ENCODE results near the gene PLCE1. TPM values are rescaled to one million over a fixed set of nuclear protein-coding genes. Genes with fewer than 3 reads are reported as not detected.

Gene PLCE1
- total RNA-seq, 1 experiment from 2014 or later: 0.23 TPM

DNA sequence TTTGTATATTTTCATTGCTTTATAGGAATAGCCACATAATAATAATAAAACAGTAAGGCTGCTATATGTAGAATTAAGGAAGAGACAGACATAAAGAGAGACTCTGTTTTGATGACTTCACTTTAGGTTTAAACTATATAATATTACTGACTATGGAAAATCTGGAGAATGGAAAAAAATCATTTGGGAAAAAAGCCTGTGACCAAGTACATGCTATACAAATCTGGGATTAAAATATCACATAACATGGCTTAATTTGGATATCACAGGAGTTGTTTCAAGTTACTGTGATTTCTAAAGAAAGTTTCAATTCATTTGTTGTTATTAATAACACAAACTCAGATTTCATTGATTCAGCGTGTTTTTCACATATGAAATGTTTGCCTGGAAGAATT, 7.7 kb downstream of the PLCE1 start:
- CTCF ChIA-PET: interaction anchor here (0.6 to 1.8 kb wide), 3 partner anchors 15 to 319 kb away, joined by 3 to 4 read pairs (median 3); no protein-coding TSS in a partner anchor

DNA sequence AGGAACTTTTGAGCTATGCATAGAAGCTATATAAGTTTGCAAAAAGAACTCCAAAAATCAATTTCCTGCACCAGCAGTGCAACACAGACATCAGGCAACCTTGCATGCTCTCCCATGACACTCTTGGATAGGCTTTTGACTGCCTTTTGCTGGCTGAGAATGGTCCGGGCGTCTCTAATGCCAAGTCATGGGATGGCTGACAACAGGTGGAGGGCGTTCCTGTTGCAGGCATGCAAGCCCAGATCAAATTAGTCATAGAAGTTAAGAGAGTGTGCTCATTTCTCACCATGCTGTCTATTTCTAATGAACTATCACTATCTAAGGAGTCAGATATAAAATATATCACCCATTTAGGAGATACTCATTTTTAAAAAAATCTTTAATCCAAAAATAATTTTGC, 8.4 kb downstream of the PLCE1 start:
- intact Hi-C loops (cut with micrococcal nuclease): no loop called here
- no peak overlapping the region for H3K27ac Mint-ChIP-seq (ENCODE audit: low read depth, unreplicated experiment)

More for the DNA sequence above, 7.7 kb downstream of the PLCE1 start:
- intact Hi-C loops (cut with micrococcal nuclease): no loop called here
- Mint-ChIP-seq H3K36me3 (ENCODE audit: insufficient read depth, unreplicated experiment) (no peaks in the 10 kb centered on the region), H3K27ac (ENCODE audit: low read depth, unreplicated experiment) (no peak overlapping the region), H3K9me3 (ENCODE audit: unreplicated experiment) (no peaks in the 10 kb centered on the region), H3K4me3 (ENCODE audit: unreplicated experiment) (no peak overlapping the region), H3K27me3 (ENCODE audit: insufficient read depth, unreplicated experiment) (no peaks in the 10 kb centered on the region), H3K4me1 (ENCODE audit: insufficient read depth, unreplicated experiment) (no peaks in the 10 kb centered on the region)
- TF ChIP-seq, protein P1, sequence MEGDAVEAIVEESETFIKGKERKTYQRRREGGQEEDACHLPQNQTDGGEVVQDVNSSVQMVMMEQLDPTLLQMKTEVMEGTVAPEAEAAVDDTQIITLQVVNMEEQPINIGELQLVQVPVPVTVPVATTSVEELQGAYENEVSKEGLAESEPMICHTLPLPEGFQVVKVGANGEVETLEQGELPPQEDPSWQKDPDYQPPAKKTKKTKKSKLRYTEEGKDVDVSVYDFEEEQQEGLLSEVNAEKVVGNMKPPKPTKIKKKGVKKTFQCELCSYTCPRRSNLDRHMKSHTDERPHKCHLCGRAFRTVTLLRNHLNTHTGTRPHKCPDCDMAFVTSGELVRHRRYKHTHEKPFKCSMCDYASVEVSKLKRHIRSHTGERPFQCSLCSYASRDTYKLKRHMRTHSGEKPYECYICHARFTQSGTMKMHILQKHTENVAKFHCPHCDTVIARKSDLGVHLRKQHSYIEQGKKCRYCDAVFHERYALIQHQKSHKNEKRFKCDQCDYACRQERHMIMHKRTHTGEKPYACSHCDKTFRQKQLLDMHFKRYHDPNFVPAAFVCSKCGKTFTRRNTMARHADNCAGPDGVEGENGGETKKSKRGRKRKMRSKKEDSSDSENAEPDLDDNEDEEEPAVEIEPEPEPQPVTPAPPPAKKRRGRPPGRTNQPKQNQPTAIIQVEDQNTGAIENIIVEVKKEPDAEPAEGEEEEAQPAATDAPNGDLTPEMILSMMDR (IDR thresholded peaks at IDR 0.05; ENCODE audit: unreplicated experiment): no peak
- no TSS peak for BruUV-seq (replicated peaks)
- no peak for DNase-seq (ENCODE audit: unreplicated experiment)
- POLR2A ChIA-PET: interaction anchor here (1.0 kb wide), 1 partner anchor 12 kb away, joined by 4 read pairs; no protein-coding TSS in a partner anchor

GRCh38 chr10:94003488-94003887, 9.8 kb downstream of the PLCE1 start:
- no peak for DNase-seq (ENCODE audit: unreplicated experiment)
- Mint-ChIP-seq H3K9me3 (ENCODE audit: unreplicated experiment) (no peaks in the 10 kb centered on the region), H3K36me3 (ENCODE audit: insufficient read depth, unreplicated experiment) (no peaks in the 10 kb centered on the region), H3K4me3 (ENCODE audit: unreplicated experiment) (no peak overlapping the region), H3K27me3 (ENCODE audit: insufficient read depth, unreplicated experiment) (no peaks in the 10 kb centered on the region), H3K27ac (ENCODE audit: low read depth, unreplicated experiment) (no peak overlapping the region), H3K4me1 (ENCODE audit: insufficient read depth, unreplicated experiment) (peaks cover 7% of the 10 kb centered on the region)
- TF ChIP-seq, protein P1 (IDR thresholded peaks at IDR 0.05; ENCODE audit: unreplicated experiment): no peak
- ChIA-PET POLR2A (no interaction called here), CTCF (no interaction called here)
- no TSS peak for BruUV-seq (replicated peaks)
- intact Hi-C loops (cut with micrococcal nuclease): no loop called here

More for the DNA sequence above, 8.4 kb downstream of the PLCE1 start:
- H3K4me1 Mint-ChIP-seq (ENCODE audit: insufficient read depth, unreplicated experiment): peaks cover 7% of the 10 kb centered on the region
- no peaks in the 10 kb centered on the region for H3K27me3 Mint-ChIP-seq (ENCODE audit: insufficient read depth, unreplicated experiment)
- no peaks in the 10 kb centered on the region for H3K9me3 Mint-ChIP-seq (ENCODE audit: unreplicated experiment)
- no peak for DNase-seq (ENCODE audit: unreplicated experiment)
- POLR2A ChIA-PET: interaction anchor here (0.6 to 1.0 kb wide), 2 partner anchors 12 to 544 kb away, joined by 3 to 4 read pairs; no protein-coding TSS in a partner anchor
- TF ChIP-seq, protein P1 (IDR thresholded peaks at IDR 0.05; ENCODE audit: unreplicated experiment): no peak
- no peak overlapping the region for H3K4me3 Mint-ChIP-seq (ENCODE audit: unreplicated experiment)
- BruUV-seq (replicated peaks): no TSS peak
- H3K36me3 Mint-ChIP-seq (ENCODE audit: insufficient read depth, unreplicated experiment): no peaks in the 10 kb centered on the region
- CTCF ChIA-PET: interaction anchor here (1.1 to 1.8 kb wide), 2 partner anchors 14 to 318 kb away, joined by 3 to 4 read pairs; no protein-coding TSS in a partner anchor

DNA sequence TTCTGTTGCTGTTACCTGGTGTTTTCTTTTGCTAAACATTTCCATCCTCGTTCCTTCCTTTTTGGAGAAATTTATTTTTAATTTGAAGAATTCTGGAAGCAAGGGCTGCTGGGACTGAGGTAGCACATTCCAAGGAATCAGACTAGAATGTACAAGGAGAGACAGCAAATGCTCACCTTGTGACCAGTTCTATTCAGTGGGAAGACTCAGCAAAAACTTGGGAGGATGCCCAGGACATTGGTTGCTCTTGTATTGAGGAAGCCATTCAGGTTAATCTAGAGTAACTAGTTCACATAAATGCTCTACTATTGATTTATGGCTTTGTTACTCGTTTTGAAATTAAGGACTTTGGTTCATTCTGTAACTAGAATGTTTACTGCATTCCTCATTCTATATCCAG, 11.3 kb downstream of the PLCE1 start:
- intact Hi-C loops (cut with micrococcal nuclease): no loop called here
- H3K36me3 Mint-ChIP-seq (ENCODE audit: insufficient read depth, unreplicated experiment): no peaks in the 10 kb centered on the region
- ChIA-PET POLR2A (no interaction called here), CTCF (no interaction called here)
- H3K4me3 Mint-ChIP-seq (ENCODE audit: unreplicated experiment): no peak overlapping the region
- no peaks in the 10 kb centered on the region for H3K9me3 Mint-ChIP-seq (ENCODE audit: unreplicated experiment)
- no peak for DNase-seq (ENCODE audit: unreplicated experiment)
- peaks cover 7% of the 10 kb centered on the region for H3K4me1 Mint-ChIP-seq (ENCODE audit: insufficient read depth, unreplicated experiment)
- H3K27ac Mint-ChIP-seq (ENCODE audit: low read depth, unreplicated experiment): no peak overlapping the region
- TF ChIP-seq, protein P1 (IDR thresholded peaks at IDR 0.05; ENCODE audit: unreplicated experiment): no peak
- no peaks in the 10 kb centered on the region for H3K27me3 Mint-ChIP-seq (ENCODE audit: insufficient read depth, unreplicated experiment)
- BruUV-seq (replicated peaks): no TSS peak
